ENCODE measurements around the gene NKD1.
"Not testable (repeated sequence)": the region's sequence is repeated elsewhere in the genome, so short reads cannot be mapped to it uniquely, and the experiment has no call there.

Gene NKD1

DNA sequence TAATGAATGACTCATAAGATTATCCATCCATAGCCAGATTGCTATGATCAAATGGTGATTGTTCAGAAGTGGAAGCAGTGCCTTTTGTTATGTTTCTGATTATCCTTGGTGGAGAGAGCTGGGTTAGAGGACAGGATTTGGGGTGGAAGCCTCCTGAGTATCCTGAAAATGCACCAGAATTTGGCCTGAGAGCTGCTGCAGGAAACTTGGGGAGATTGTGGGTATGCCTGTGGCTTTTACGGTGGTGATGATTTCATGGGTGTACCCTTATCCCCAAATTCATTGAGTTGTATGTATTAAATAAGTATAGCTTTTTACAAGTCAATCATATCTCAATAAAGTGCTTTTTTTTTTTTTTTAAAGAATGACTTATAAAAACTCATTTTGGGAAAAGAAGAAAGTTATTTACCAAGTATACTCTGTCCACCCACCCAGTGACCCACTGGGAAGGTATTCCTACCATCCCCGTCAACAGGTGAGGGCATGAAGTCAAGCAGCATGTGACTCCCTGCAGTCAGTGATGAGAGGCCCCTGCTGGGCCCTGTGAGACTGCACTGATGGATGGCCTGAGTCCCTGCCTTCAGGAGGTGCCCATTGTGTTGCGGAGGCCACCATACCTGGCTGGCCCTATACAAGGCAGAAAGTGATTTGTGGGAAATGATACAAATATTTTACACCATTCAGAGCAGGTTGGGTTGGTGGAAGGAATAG, 28.4 kb downstream of the NKD1 start:
- no peak for DNase-seq (ENCODE audit: extremely low read depth in 1 of 2, low read depth in 1 of 2)

DNA sequence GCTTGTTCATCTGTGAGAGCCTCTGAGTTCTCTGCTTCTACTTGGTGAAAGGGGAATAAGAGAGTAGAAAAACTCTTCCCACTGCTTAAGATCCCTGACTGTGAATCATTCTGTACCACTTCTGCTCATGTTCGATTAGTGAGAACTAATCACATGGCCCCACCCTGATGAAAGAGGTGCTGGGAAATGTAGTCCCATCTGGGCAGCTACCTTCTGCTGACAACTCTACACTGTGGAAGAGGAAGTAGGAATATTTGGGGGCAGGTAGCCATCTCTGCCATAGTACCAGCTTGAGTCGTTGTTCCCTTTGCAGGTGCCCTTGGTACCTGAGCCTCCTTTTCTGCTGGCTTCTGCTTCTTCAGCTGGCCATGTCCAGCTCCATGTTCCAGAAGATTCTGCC, 29.9 kb downstream of the NKD1 start:
- DNase-seq (ENCODE audit: extremely low read depth in 1 of 2, low read depth in 1 of 2), result no peak

DNA sequence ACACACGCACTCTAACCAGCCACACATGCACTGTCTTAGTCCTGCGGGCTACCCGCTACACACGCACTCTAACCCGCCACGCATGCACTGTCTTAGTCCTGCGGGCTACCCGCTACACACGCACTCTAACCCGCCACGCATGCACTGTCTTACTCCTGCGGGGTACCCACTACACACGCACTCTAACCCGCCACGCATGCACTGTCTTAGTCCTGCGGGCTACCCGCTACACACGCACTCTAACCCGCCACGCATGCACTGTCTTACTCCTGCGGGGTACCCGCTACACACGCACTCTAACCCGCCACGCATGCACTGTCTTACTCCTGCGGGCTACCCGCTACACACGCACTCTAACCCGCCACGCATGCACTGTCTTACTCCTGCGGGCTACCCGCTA, 31.2 kb downstream of the NKD1 start:
- DNase-seq (ENCODE audit: extremely low read depth in 1 of 2, low read depth in 1 of 2), result not testable (repeated sequence)

DNA sequence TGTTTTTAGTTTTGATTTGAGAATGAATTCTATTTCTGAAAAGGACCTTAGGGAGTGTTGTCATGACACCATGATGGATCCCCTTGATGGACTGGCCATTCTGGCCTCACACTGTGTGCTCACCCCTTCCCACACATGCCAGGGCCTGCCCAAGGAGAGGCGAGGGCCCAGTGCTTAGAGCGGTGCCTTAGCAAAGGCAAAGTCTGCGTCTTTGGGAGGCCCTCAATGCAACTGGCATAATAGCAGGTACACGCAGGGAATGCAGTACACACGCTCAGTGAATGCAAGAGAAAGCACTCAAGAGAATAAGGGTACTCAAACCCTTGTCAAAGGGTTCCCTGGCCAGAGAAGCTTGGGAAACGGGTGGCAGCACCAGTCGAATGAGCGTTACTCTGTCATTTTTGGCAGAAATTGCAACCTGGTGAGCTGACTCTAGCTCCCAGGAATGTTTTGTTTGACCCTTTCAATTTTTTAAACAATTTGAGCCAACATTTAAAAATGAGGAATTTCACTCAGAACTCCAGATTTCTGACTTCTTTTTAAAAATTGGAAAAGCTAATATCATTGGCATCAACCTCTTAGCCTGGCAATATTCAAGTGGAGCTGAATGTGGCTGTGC, 32.1 kb downstream of the NKD1 start:
- no peak for DNase-seq (ENCODE audit: extremely low read depth in 1 of 2, low read depth in 1 of 2)

DNA sequence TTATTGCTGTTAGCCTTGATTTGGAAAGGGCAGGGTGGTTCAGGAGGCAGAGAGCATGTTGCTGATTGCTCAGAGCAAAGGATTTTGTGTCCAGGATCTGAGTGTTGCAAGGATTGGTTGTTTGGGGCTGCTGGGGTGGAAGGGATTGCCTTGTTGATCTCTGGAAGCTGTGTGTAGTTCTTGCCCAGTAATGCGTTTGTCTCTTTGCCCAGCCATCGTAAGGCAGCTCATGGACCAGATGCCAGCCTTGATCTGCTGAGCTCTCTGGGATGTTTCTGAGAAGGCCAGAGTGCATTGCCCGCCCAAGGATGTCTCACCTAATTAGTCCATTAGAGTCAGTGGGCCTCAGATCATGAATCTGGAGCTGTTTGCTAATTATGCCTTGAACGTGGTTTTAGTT, 33.6 kb downstream of the NKD1 start:
- DNase-seq (ENCODE audit: extremely low read depth in 1 of 2, low read depth in 1 of 2), result no peak

DNA sequence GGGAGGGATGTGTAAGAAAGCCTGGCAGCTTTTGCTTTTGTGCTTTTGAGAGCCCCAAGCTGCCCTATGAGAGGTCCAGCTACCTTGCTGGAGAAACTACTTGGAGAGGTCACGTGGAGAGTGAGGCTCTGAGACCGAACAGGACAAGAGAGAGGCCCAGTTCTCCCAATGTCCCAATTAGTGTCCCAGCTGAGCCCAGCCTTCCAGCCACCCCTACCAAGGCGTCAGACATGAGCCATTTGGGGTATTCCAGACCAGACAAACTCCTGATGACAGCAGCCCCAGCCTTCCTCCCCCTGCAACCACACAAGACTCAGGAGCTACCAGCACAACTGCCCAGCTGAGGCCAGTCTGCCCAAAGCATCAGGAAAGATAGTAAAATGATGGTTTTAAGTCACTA, 35.0 kb downstream of the NKD1 start:
- DNase-seq (ENCODE audit: extremely low read depth in 1 of 2, low read depth in 1 of 2), result no peak

DNA sequence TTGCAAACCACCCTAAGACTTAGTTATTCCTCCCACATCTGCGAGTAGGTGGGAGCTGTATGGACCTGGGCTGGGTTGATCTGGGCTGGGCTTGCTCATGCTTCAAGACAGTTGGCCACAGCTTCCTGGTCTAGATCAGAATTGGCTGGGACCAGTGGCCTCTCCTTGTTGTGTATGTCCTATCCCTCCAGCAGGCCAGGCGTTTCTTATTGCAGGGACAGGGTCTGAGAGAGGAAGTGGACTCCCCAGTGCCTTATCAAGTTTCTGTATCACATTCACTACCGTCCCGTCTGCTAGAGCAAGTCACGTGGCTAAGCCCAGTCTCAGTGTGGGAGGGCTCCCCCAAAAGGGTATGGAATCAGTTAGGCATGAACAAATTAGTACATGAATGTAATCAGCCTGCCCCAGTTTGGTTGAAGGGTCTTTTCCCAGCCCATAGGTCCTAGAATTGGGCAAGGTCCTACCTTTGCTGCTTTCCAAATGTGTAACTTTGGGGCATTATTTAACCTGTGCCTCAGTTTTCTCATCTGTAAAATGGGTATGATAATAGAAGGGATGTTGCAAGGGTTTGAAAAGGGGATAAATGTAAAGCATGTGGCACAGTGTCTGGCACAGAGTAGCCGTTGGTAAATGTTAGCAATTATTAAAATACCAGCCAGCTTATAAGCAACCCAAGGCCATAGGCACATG, 36.0 kb downstream of the NKD1 start:
- no peak for DNase-seq (ENCODE audit: extremely low read depth in 1 of 2, low read depth in 1 of 2)

DNA sequence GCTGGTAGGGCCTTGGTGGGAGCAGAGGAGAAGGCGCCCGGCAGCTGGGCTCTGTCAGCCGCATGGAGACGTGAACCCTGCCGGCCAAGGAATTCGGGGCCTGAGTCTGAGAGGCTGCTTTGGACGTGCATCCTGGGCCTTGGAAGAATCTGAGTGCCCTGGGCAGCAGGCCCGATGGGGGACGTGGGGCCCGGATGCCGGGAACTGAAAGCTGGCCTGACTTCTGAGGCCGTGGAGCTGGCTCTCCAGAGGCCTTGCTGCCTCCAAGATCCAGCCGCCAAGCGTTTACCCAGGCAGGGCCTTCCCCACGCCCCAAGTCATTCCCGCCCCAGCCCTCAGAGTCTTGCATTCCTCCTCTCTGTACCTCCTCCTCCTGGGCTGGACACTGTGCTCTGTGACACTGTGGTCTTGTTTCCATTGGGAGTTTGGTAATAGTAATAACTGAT, 37.2 kb downstream of the NKD1 start:
- no peak for DNase-seq (ENCODE audit: extremely low read depth in 1 of 2, low read depth in 1 of 2)

DNA sequence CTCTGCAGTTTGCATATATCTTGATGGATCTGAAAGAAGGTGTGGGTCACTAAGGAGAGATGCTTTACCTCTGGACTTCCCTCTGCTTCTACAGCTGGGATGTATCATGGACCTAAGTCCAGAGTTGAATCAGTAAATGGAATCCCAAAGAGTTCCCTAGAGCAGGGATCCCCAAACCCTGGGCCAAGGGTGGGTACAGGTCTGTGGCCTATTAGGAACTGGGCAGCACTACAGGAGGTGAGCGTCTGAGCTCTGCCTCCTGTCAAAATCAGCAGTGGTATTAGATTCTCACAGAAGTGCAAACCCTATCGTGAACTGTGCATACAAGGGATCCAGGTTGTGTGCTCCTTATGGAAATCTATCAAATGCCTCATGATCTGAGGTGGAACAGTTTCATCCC, 39.3 kb downstream of the NKD1 start:
- DNase-seq (ENCODE audit: extremely low read depth in 1 of 2, low read depth in 1 of 2), result no peak

DNA sequence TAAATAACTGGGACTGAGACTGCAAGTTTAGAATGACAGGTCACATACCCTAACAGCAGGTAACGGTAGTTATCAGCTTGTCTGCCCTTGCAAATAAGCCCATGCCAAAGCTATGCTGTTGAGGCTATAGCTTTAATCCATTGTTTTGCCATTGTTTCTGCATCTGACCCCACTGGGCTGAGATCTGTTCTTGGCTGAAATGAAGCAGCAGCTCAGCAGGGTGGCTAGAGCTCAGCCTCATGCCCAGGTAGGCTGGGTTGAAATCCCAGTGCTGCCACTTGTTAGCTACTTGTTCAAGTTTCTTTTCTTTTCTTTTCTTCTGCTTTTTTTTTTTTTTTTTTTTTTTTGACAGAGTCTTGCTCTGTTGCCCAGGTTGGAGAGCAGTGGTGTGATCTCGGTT, 40.1 kb downstream of the NKD1 start:
- no peak for DNase-seq (ENCODE audit: extremely low read depth in 1 of 2, low read depth in 1 of 2)

DNA sequence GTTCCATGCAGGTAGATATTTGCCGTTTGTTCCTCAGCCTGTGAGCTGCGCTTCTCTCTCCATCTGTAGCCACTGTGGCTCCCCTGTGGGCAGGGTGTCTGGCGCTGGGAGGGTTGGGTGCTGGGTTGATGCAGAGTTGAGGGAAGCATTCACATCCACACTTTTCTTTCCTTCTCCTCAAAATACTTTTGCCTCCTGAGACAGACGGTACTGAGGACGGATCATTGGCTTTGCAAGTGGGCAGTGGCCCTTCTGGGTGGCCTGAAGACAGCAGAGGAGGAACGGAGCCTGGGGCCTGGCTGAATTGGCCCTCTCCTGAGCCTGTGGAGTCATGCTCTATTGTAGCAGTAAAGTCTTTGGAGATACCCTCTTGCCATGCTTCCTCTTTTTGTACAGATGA, 43.0 kb downstream of the NKD1 start:
- DNase-seq (ENCODE audit: extremely low read depth in 1 of 2, low read depth in 1 of 2), result no peak

DNA sequence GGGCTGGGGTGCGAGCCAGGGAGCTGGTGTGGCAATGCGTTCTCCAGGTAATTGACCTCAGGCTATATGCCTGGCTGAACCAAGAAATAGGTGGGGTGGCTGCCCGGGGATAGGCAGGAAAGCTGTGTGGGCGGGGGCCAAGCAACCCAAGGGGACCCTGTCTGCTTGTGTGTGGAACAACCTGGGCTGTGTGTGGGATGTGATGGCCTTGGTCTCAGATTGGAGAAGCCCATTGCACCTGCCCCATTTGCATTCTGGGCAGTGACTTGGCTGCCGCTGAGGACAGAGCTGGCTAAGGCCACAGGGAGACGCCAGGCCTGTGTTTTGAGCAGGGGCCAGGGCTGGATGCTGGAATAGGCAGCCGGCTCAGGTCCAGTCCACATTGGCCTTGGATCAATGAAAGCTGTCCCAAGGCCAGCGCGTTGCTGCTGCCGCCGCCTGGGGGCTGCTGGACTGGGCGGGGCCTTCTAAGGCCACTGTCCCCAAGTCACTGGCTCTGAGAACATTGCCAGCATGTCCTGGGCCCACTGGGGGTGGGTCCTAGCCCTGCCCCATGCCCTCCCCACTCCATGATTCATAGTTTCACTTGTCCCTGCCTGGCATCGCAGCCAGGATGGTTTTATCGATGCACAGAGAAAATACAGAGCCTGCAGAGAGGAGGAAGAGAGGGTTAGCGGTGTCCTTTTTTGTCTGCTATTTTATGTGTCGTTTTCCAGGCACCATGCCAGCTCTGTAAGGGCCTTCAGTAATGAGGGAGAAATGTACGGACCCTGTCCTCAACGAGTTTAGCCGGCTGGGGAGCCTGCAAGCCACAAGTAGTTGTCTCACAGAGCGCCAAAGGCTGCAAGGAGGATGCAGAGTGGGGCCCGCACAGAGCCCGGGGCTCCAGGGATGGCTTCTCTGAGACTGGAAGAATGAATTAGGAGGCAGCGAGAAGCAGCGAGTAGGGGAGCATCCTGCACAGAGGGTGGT, 43.9 kb downstream of the NKD1 start:
- DNase-seq (ENCODE audit: extremely low read depth in 1 of 2, low read depth in 1 of 2), result no peak

DNA sequence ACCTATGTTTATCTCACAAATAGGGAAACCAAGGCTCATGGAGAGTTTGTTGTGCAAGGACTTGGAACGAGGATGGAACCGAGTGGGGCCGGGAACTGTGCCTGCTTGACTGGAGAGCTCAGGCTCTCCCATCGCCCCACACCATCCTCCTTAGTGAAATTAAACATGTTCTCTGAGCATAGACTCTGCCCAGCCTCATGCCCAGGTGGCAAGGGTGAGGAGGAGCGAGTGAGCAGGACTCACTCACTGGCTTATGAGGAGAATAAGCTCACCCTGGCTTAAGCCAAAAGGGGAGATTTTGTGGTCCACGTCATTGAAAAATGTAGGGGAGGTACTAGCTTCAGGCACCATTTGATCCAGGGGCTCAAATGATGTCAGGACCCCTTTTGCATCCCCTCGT, 44.8 kb downstream of the NKD1 start:
- no peak for DNase-seq (ENCODE audit: extremely low read depth in 1 of 2, low read depth in 1 of 2)

DNA sequence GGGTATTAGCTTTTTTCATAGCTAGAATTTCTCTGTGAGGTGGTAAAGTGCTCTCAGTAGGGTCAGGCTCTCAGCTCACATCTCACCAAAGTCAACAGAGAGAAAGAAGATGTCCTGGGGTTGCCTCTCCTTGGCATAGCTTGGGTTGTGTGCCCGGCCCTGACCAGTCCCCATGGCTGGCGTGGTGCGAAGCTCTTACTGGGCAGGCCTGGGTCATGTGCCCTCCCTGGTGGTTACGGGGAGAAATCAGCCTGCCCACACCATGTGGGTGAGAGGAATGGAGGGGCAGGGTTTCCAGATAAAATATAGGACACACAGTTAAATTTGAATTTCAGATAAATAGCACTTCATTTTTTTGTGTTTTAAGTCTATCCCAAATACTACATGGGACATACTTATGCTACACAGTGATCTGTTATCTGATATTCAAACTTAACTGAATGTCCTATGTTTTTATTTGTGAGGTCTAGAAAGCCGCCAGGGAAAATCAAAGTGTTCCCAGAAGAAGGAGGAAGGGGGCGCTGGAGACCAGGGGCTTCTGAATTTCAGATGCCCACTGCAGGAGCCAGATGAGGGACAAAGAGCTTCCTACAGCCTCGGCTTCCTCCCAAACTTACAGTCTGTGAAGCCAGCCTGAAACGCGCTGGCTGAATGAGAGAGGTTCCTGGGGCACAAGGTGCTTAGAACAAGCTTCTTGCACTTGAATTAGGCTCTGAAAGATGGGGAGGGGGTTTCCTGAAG, 45.4 kb downstream of the NKD1 start:
- DNase-seq (ENCODE audit: extremely low read depth in 1 of 2, low read depth in 1 of 2), result no peak

DNA sequence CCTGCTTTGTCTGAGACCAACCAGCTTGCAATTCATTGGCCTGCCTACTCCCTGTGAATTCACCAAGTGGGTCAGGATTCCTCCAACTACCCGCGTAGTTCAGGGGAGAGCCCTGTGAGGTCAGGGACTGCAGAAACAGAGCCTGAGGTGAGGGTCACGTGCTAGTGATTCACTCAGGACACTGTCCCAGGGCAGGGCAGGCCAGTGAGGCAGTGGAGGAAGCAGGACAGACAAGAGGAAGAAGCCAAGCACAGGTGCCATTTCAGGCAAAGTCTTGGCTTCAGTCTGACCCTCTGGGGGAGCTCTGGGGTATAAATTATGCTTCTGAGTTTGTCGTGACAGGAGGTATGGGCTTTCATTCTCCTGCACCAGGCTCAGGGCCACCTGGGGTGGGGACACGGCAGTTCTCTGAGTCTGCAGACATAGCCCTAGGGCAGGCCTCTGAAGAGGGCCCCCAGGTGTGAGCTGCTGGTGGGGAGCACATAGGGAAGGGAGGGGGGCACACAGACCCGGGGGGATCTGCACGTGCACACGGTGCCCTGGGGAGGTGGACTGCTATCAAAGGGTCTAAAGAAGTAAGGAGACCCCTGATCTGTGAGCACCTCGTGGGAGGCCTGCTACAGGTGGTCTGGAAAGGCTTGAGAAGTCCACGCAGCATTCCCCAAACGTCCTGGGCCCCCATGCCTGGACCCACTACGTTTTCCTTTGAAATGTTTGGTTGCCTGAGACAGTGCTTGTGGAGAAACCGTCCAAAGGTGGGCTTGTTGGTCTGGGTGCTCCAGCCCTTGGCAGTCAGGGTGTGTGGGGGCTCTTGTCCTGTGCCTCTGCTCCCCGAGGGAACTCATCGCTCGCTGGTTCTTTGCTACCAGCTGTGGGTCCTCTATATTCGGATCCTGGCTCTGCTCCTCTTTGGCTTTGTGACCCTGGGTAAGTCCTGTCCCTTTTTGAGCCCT, 46.4 kb downstream of the NKD1 start:
- no peak for DNase-seq (ENCODE audit: extremely low read depth in 1 of 2, low read depth in 1 of 2)

DNA sequence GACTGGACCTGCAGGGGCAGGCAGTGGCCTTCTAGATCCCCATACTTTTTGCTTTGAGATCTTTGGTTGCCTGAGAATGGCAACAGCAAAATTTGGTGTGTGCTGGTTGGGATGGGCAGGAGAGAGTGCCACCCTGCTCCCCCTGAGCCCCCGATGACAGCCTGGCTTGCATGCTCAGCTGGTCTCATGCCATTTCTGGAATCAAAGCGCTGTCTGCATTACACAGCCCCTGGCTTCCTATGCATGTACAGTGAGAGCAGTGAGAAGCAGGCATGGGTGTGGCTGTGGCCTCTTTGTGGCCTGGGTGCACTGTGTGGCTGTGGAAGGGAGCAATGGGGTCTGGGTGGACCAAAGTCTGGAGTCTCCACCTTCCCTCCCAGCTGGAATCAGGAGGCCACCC, 47.7 kb downstream of the NKD1 start:
- DNase-seq (ENCODE audit: extremely low read depth in 1 of 2, low read depth in 1 of 2), result no peak

DNA sequence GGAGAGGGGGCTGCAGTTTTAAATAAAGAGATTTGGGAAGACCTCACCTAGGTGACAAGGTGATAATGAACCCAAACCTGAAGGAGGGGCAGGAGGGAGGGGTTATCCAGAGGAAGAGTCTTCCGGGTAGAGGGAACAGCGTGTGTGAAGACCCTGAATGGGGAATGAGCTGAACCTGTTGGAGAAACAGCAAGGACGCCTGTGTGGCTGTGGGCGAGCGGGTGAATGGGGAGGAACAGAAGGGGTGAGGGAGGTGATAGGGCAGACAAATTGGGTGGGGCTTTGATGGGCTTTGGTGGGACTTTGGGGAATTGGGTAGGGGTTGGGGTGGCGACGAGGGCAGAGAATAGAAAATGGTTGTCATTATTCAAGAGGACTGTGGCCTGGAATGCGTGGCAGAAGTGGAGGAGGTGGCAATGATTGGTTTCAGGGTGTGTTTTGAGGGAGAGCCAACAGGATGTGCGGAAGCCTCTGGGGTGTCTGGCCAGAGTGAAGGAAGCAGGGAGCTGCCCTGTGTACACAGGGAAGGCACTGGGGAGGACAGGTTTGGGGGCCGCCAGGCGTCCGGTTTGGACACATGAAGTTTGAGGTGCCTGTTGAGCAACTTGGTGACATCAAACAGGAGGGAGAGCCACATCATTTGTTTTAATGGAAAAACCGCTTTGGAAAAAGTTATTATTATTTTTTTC, 48.7 kb downstream of the NKD1 start:
- no peak for DNase-seq (ENCODE audit: extremely low read depth in 1 of 2, low read depth in 1 of 2)

DNA sequence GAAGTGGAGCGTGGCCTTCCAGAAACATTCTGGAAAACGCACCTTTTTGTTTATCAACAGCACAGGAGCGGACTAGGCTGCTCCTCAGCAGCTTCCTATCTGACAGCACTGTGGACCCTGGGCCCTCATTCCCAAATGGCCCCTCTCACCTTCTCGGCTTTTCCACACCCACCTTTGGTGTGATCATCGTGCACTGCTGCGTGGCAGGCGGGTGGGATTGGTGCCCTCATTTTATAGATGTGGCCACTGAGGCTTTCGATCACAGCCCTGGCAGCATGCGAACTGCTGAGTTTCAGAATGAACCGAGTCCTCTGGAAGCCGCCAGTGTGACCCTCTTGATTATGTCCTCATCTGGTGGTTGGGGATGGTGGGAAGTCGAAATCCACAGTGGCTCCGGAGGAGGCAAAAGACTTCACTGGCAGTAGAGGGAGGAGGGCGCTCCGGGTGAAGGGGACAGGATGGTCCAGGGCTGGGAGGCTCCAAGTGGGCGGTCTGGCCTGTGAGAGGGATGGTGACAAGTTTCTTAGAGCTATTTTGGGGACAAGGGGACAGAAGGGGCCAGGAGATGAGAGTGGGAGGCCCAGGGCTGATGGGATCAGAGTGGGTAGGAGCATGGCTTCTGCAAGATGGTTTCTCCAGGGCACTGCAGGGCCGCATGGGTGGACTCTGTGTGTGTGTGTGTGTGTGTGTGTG, 49.5 kb downstream of the NKD1 start:
- no peak for DNase-seq (ENCODE audit: extremely low read depth in 1 of 2, low read depth in 1 of 2)

Data from activated CD8-positive, alpha-beta memory T cell treated with anti-CD3 and anti-CD28 coated beads for 1 hour (primary cell).